Stimulated activated CD4-positive, alpha-beta T cell treated with anti-CD3 and anti-CD28 coated beads, Interleukin-12 subunit alpha, Interleukin-12 subunit beta, amount 100 ng/mL, for 4 hours (primary cell): ENCODE data around the gene ARFIP1.

Source experiments
- DNase-seq: peaks from one replicate; pipeline ENCODE4 v3.0.0-alpha.2; 2020

ARFIP1 gene

DNA sequence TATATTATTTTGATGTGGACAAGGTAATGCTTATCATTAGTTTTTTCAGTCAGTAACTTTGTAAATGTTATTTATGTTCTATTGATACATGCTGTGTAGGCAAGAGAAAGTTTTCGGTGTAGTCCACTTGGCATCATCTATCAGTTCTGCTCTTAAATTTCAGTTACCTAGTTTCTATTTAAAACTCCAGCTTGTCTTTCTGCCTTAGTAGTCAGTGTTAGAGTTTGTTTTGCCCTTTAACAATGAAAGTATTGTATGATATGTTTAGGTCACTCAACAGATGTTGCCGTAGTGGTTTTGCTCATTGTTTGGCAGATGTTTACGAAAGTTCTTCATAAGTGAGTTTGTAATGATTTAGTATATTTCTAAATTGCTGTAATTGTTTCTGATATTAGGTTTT lies 121.5 kb downstream of the ARFIP1 start:
- no peak for DNase-seq

DNA sequence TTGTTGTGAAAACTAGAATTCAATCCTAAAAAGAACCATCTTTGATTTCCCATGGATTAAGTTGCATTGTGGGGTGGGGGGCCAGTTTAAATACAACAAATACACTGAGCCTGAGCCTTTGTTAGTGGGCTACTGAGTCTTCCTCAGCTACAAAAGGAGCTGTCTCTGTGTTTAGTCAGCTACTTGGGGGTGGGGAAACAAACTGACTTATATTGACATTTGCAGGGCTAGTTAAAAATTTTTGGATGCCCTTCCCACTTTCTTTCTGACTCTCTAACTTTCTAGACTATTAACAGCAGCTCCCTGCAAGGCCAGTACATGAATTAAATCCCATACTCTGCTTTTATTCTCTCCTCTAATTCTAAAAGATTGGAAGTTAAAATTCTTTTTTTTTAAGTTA lies 123.9 kb downstream of the ARFIP1 start:
- no peak for DNase-seq

DNA sequence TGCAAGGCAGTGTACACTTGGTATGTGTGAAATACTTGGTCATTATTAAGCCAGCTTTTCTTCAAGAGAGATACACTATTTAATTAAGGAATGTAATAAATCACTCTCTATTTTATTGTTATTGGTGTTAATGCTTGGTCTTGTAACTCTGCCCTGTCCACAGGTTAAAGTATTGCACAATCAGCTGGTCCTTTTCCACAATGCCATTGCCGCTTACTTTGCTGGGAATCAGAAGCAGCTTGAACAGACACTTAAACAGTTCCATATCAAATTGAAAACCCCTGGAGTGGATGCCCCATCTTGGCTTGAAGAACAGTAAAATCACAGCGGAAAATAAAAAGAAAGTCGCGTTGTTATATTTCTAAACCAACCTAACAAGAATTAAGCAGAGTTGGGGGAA lies 130.1 kb downstream of the ARFIP1 start:
- no peak for DNase-seq

DNA sequence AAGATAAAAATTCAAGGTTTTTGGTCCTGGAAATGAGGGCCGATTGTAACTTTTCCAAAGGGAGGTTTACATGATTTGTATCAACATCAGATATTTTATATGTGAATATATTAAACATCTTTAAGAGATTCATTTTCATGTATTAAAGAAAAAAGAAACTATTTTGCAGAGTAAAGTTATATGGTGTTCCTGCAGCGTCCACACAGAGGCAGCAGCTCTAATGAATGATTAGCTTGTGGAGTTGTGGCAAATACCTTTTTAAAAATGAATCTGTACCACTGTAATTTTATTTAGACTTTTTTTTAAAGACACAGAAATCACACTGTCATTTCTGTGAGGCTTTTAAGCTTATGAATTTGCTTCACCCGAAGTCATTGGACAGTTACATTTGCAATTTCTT lies 130.8 kb downstream of the ARFIP1 start:
- no peak for DNase-seq

DNA sequence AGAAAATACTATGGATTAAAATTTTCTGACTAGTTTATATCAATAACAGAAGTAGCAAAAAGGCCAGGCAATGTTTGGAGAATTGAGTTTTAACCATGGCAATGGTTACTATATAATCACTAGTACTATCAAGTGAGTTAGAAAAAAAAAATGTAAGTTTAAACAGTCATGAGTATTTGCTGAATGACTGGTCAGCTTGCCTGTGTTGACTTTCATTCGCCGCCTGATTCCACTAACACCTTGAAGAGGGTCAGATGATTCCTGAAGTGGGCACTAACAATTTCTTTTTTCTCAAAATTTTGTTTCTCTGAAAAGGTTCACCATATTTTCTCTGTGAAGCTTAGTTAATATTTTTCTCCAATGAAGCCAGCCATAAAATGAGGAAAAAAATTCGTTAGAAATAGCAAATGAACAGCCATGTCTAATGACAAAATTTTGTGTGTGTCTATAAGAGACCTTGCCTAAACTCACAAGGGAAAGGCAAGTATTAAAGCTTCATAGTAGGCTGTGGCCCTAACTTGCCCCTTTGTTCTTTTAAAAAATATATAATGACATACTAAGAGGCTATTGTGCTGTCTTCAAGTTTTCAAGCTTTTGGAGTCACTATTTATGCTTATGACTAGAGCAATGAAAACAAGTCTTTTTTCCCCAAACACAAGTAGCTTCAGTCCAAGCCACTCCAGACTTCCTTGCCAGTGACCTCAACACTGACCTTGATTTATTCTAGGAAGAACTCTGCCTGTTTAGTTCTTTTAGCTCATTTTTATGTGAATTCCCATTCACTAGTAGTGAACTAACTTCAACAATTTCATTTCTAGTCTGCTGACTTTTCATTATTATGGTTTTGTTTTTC lies 138.0 kb downstream of the ARFIP1 start:
- no peak for DNase-seq

DNA sequence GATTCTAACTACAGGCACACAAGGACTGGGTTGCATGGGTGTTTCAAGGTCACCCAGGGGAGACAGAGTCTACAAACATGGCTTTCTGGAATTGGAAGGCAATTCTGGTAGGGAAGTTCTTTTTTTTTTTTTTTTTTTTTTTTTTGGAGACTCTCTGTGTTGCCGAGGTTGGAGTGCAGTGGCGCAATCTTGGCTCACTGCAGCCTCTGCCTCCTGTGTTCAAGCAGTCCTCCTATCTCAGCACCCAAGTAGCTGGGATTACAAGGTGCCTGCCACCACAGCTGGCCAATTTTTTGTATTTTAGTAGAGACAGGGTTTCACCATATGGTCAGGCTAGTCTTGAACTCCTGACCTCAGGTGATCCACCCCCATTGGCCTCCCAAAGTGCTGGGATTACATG lies 140.1 kb downstream of the ARFIP1 start:
- no peak for DNase-seq

DNA sequence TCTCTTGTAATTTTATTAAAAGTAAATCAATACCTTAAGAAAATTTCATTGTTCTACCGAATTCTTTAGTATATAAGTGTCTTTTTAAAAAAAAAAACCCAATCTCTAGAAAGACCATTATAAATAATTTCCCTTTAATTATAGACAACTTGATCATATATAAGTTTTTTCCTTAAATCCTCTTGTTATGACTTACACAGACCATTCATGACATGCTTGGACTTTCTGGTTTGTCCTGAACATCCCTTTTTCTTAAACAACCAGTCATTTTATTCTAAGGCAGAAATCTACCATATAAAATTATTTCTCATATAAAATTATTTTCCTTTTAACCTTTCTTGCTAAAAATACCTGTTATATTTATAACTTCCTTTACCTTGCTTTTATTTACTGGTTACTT lies 141.0 kb downstream of the ARFIP1 start:
- DNase-seq, result no peak

DNA sequence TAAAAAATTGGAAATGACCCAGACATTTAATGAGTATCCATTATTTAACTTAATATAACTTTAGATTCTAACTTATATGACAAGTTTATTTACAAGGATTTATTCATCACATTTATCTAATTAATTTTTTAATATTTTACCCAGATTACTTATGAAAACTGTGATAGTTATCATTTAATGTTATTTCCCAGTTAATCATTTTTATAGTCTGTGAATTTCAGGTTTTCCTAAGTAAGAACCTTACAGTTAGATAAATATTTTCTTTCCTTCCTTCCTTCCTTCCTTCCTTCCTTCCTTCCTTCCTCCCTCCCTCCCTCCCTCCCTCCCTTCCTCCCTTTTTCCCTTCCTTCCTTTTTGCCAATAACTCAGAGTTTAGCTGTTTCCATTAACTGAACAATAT lies 141.5 kb downstream of the ARFIP1 start:
- no peak for DNase-seq

DNA sequence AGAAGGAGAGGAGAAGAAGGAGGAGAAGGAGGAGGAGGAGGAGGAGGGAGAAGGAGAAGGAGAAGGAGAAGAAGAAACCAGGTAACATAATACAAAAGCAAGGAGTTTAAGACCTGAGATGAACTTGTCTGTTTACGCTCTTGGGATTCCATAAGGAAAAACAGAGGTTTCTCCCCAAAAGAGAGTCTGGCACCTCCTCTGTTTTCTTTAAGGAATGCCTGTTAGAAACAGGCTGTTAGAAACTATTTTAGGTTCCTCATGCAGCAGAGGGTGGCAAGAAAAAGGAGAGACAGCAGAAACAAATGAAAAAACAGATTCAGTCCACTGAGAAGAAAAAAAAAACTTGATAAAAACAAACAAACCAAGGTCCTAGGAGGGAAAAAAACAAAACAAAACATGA lies 146.1 kb downstream of the ARFIP1 start:
- DNase-seq, result no peak

DNA sequence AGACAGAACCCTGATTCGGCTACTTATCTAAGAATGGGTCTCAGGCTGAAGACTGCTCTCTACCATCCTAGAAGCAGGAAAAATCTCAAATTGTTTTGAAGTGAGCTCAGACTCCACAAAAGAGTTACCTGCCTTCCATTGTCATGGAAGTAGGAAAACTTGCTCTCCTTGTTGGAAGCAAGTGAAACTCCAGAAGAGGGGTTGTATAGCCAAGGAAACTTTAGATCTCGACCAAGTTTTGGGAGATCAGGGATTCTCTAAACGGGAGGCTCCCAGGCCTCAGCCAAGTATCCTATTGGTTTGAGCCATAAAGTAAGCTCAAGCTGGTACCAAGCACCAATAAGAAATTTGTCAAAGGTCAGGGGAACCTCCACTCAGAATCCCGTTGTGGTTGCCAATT lies 147.2 kb downstream of the ARFIP1 start:
- no peak for DNase-seq

DNA sequence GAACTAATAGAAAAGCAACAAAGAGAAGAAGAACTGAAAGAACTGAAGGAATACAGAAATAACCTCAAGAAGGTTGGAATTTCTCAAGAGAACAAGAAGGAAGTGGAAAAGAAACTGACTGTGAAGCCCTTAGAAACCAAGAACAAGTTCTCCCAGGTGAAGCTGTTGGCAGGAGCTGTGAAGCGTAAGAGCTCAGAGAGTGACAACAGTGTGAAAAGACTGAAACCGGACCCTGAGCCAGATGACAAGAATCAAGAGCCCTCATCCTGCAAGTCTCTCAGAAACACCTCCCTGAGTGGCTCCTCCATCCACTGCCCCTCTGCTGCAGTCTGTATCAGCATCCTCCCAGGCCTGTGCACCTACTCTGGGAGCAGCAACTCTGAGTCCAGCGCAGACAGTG lies 148.0 kb downstream of the ARFIP1 start:
- no peak for DNase-seq

DNA sequence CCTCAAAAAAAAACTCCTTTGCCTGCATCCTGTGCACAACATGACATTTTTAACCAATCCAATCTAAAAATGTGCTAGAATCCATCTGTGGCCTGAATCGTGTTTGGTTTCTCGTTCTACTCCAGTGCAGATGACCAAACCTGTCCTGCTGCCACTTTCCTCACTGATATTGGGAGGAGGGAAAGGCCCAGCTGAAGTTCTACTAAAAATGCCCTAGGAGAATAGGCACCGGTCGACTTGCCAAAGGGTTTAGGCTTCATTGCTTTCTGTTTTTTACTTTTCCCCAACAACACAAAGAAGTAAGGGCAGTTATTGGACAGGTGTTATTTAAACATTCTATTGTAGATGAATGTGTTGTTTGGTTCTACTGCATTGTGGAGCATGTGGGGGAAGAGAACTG lies 148.5 kb downstream of the ARFIP1 start:
- DNase-seq, result no peak

DNA sequence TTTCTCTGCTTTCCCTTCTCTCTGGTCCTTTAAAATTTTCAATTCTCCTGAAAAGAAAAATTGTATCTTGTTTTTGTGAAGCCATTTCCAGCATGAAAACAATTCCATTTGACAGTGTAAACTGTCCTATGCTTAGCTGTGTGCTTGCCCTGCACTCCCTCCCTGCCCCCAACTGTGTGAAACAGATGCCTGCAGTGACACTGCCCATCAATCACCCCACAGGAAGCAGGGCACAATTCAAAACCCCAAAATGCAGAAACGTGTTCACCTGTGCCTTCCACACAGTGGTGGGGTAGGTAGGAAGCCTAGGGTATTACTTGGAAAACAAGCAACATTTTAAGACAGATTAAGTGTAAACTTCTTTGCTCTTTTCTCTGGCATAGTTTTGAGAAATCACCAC lies 150.1 kb downstream of the ARFIP1 start:
- DNase-seq, result no peak

DNA sequence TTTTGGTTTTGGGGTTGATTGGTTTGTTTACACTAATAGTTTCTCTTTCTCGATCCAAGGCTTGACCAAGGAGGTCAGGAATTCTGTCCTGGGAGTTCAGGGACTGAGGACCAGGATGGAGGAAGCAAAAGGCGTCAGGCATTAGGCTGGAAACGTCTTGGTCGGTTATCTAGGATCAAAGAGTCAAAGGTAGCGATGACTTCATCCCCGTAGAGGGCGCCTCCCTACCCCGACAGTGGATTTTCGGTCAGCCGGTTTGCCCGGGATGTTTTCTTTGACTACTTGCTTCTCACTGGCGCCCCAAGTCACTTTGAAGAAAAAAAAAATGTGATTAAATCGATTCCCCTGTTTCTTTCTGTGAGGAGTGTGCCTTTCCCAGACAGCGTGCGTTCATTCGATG lies 155.4 kb downstream of the ARFIP1 start:
- DNase-seq, result no peak

DNA sequence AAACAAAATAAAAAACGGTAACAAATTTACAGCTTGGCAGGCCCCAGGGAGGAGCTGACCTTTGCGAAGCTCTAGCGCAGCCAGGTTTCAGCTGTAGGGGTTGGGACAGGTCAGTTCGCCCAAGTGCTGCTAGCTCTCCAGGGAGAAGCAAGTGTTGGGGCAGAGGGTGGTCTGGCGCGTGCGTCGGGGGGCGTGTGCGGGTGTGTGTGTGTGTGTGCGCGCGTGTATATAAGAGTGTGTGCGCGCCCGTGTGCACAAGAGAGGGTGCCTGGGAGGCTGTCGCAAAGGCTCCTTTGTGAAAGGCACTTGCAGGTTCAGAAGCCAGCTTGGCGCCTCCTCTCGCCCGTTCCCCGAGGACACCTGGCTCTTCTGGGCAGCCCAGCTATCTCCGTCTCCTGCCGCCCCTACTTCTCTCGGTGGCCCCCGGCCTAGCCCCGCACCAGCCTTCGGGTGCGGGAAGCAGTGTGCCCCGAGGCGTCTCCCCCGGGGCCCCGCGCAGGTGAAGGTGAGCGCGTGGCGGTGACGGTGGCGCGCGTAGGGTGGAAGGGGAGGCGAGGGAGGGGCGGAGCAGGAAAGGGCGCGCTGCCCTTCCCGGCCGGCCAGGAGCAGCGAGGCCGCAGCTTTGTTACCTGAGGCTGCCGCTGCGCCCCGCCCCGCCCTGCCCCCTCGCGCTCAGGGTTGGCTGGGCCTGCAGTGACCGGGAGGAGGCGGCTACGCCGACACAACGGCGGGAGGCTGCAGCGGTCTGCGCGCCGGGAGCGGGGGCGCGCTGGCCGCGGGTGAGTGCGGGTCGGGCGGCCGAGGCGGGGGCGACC lies 156.1 kb downstream of the ARFIP1 start, which contains the start of gene FHDC1:
FHDC1 (plus strand) TSS at position 693 of the 815 bp plus-strand sequence. CDS start 6,735 bp downstream, outside the sequence.
- peak; percentile 3 for DNase-seq

DNA sequence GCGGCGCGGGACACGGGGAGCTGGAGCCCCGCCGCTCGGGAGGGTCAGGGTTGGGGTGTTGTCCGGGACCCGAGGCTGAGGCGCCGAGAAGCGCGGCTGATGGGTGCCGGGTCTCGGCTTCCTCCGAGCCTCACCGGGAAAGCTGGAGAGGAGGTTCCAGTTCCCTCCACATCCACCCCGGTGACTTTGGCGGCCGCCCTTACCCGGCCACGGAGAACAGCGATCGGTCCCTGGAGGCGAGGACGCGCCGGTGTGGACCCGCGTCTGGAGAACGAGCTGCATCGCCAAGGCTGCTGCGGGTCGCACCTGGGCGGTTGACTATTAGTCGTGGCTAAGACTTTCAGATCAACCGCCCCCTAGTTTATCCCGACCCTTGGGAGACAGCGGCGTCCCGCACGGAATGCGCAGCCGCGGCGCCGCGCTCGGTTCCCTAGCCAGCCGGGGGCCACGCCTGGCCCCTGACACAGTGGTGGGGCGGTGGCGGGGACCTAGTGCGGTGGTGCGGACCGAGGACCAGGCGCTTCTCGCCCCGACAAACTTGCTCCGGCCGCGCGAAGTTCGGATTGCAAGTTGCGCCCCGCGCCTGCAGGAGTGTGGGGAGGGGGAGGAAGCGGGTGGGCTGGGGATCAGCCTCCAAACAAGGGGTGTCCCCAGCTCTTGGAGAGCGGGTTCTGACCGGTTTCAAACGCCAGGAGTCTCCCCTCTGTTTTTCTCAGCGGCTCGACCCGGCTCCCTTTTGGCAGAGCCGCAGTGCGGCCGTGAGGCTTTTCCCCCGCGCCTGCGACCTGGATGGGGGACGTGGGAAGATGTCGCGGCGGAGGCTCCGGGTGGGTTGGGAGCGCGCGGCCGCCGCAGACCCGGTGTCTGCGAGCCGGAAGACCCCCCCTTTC lies 156.9 kb downstream of the ARFIP1 start:
- DNase-seq, result peak; percentile 11

DNA sequence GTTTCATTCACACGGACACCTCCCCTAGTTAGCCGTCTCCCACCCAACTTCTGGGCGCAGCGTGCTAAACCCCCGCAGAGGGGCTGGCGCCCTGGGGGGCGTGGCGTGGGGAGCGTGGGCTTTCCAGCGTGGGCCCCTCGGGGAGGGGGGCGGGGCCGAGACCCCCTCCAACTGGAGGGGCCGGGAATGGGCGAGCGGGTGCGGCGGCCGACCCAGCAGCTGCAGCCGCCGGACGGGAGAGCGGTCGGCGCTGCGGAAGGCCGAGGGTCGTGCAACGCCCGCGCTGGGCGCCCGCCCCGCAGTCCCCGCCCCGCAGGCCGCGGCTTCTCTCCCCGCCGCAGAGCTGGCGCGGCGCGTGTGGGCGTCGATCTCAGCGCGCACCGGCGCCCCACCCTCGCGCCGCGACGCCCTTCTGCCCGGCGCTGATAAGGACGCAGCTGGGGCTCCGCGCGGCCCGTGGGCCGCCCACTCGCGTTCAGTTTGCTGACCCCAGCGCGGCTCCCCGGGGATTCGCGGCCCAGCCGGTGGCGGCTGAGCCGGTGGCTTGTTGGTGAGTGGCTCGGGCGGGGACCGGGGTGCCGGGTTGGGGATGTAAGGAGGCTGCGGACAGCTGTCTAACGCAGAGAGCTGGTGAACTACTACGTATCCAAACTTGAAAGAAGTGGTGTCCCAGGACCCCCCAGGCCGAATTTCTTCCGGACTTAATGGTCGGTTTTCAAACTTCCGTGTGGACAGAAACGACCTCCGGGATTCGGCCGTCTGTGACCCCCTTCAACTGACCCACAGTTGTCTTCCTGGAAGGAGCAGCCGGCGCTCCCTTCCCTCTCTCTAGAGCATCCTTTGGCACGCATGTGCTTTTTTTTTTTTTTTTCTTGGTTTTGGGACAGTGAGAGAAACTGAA lies 157.8 kb downstream of the ARFIP1 start:
- peak; percentile 10 for DNase-seq

DNA sequence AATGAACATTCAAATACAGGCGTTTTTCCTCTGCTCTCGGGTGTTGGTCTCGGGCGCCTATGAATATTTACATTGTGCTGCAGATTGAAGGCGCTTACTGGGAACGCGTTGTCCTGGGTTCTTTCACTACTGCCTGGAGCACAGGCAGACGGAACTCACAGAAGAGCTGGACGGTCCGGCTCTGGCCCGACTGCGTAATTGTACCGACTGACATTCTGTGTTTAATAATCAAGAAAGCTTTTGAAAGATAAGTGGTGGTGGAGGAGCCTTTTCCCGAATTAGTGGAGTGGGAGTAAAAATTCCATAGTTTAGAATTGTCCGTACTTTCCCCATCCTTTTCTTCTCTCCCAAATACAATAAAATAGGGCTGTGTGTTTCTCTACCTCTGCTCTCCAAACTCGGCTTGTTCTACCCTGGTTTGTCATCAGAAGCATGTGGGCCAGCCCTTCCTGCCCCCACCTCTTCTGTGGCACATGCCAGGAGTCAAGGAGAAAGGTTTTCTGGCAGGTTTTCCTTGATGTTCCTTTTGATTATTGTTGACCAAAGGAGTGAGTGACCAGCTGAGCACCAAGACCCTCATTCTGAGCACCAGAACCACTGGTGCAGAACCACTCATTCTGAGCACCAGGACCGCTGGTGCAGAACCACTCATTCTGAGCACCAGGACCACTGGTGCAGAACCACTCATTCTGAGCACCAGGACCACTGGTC lies 158.6 kb downstream of the ARFIP1 start:
- DNase-seq, result no peak

DNA sequence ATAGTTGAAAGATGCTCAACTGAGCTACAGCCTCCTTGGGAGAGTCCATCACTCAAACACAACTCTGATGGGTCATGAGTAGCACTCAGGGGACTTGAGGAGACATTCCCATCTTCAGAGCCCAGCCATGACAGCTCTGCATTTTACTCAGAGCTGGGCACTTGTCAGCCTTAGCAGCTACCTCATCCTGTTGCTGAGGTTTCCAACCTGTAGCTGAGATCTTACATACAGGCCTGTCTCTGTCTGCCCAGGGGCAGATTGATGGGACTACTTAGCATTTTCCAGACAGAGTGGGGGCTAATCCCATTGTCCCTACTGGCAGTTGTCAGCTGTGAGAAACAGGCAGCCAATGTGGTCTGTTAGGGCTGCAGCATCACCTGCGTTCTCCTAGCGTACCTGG lies 159.9 kb downstream of the ARFIP1 start:
- DNase-seq, result no peak

DNA sequence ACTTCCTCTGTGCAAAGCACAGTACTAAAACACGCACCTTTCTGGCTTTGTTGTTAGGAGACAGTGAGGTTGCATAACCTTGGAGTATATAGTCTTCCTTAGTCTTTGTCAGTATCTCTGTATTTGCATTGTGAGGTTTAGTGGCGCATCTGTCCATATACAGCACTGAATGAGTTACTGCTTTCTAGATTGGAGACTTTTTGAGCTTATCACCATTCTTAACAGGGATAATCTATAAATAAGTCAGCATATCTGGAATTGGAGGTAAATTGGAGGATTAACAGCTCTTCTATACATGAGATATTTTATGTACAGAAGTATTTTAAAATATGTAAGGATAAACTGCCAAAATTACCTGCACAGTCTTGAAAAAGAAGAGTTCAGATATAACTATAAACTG lies 160.7 kb downstream of the ARFIP1 start:
- DNase-seq, result no peak

DNA sequence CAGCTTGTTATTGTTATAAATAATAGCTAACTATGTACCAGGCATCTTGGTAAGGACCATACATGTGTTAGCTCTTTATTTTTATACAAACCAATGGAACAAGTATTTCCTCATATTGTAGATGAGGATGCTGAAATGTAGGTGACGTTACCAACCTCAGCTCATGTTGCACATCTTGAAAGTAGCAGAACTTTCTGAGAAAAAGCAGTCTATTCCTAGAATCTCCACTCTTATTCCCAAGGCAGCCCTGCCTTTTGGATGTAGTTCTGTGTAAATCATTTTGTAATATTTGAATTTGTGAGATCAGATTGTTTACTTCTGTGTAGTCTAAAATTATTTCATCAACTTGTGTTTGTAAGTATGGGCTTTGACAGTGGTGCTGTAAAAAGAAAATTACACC lies 161.7 kb downstream of the ARFIP1 start:
- DNase-seq, result no peak
